ENCODE data around the gene CFDP1. TPM values are rescaled to one million over a fixed set of nuclear protein-coding genes. Genes with fewer than 3 reads are reported as not detected.

Gene CFDP1
- total RNA-seq, 4 donors from 2014 or later = 32.8 to 55.8 (median 45.7) TPM

DNA sequence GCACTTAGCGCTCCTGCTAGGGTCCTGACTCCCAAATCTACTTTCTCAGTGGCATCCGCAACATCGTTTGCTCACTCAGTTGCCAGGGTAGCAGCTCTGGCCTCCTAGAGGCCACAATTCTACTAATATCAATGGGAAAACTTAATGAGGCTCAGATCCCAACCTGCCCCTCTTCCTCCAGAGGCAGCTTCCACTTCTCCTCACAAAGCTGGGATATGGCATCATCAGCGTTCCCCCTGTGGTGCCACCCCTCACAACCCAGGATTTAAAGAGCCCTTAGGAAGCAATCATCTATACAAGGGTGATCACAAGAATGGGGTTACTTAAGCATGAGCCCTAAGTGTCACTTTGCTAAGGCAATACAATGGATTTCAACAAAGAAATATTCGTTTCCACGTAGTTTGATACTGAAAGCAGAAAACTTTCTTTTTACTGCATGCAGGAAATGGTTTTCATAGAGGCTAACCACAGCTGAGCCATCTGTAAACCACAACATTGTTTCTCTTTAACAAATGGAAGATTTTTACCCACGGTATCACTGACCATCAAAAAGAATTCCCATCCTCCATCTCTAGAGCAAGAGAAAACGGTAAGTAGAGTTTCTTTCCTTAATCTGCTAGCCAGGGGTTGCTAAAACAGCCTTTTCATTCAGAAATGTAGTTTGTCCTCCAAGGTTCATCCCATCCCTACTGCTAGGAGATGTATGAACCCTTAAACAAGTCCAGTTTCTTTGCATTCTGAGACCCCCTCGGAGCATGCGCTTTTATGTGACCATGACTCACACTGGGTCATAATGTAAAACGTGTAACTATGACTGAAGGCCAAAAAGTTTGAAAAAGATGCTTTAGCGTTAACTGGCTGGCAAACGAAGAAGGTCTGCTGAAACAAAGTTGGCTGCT lies 113.5 kb downstream of the CFDP1 start:
- Histone ChIP-seq H3K9me3 (no peaks in the 10 kb centered on the region), H3K4me3 (no peak overlapping the region), H3K36me3 (peaks cover 0 to 17% (median 0%) of the 10 kb centered on the region in 3 donors), H3K4me1 (peaks cover 0 to 40% (median 10%) of the 10 kb centered on the region in 3 donors), H3K27ac (peak overlapping the region in 1 of 4 donors; percentile 0), H3K27me3 (no peaks in the 10 kb centered on the region)
- DNase-seq = no peak
- TF ChIP-seq, protein P1, sequence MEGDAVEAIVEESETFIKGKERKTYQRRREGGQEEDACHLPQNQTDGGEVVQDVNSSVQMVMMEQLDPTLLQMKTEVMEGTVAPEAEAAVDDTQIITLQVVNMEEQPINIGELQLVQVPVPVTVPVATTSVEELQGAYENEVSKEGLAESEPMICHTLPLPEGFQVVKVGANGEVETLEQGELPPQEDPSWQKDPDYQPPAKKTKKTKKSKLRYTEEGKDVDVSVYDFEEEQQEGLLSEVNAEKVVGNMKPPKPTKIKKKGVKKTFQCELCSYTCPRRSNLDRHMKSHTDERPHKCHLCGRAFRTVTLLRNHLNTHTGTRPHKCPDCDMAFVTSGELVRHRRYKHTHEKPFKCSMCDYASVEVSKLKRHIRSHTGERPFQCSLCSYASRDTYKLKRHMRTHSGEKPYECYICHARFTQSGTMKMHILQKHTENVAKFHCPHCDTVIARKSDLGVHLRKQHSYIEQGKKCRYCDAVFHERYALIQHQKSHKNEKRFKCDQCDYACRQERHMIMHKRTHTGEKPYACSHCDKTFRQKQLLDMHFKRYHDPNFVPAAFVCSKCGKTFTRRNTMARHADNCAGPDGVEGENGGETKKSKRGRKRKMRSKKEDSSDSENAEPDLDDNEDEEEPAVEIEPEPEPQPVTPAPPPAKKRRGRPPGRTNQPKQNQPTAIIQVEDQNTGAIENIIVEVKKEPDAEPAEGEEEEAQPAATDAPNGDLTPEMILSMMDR (IDR thresholded peaks at IDR 0.05) = no peak
- no peak for TF ChIP-seq POLR2A (IDR thresholded peaks at IDR 0.05)
- 49 to 64% methylated on average over 13 of the region's 13 CpGs for WGBS, 2 donors
- intact Hi-C loops (cut with DNase I) = no loop called here

GRCh38 chr16:75318737-75319136 lies 114.6 kb downstream of the CFDP1 start:
- TF ChIP-seq, protein P1 (IDR thresholded peaks at IDR 0.05) = no peak
- TF ChIP-seq POLR2A (IDR thresholded peaks at IDR 0.05) = no peak
- Histone ChIP-seq H3K4me3 (no peak overlapping the region), H3K27me3 (no peaks in the 10 kb centered on the region), H3K9me3 (no peaks in the 10 kb centered on the region), H3K27ac (no peak overlapping the region), H3K36me3 (peaks cover 0 to 28% (median 0%) of the 10 kb centered on the region in 3 donors), H3K4me1 (peaks cover 0 to 32% (median 10%) of the 10 kb centered on the region in 3 donors)
- intact Hi-C loops (cut with DNase I) = no loop called here
- DNase-seq = no peak
- WGBS, 2 donors = 94 to 95% methylated on average over 3 of the region's 3 CpGs

DNA sequence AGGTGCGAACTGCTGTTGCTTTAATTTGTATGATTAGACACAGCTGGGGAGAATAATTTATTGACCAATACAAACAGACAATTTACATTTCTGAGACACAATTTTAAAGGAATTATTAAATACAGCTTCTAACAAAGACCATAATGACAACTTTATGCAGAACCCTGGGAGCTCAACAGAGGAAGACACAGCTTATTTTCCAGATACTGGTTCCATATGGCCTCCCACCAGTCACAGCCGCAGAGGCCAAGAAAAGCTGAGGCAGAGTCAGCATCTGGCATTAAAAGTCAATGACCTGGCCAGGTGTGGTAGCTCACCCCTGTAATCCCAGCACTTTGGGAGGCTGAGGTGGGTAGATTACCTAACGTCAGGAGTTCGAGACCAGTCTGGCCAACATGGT lies 115.8 kb downstream of the CFDP1 start:
- H3K36me3 ChIP-seq = peaks cover 0 to 40% (median 0%) of the 10 kb centered on the region in 3 donors
- H3K4me3 ChIP-seq = no peak overlapping the region
- intact Hi-C loops (cut with DNase I) = no loop called here
- DNase-seq = no peak
- H3K27me3 ChIP-seq = no peaks in the 10 kb centered on the region
- 73 to 87% methylated on average over 4 of the region's 4 CpGs for WGBS, 2 donors
- H3K4me1 ChIP-seq = peaks cover 0 to 22% (median 7%) of the 10 kb centered on the region in 3 donors
- TF ChIP-seq, protein P1 (IDR thresholded peaks at IDR 0.05) = no peak
- no peak for TF ChIP-seq POLR2A (IDR thresholded peaks at IDR 0.05)
- H3K27ac ChIP-seq = peak overlapping the region in 1 of 4 donors; percentile 45
- H3K9me3 ChIP-seq = no peaks in the 10 kb centered on the region

- intact Hi-C loops (cut with DNase I) = no loop called here
- DNase-seq = no peak
- WGBS, 2 donors = 72 to 80% methylated on average over 6 to 7 of the region's 7 CpGs
- Histone ChIP-seq H3K27ac (peak overlapping the region in 1 of 4 donors; percentile 45), H3K4me1 (peaks cover 0 to 24% (median 7%) of the 10 kb centered on the region in 3 donors), H3K9me3 (no peaks in the 10 kb centered on the region), H3K27me3 (no peaks in the 10 kb centered on the region), H3K4me3 (no peak overlapping the region), H3K36me3 (peaks cover 0 to 41% (median 0%) of the 10 kb centered on the region in 3 donors)
- no peak for TF ChIP-seq POLR2A (IDR thresholded peaks at IDR 0.05)
- TF ChIP-seq, protein P1 (IDR thresholded peaks at IDR 0.05) = no peak
These were observed 116.2 kb downstream of the CFDP1 start for GRCh38 chr16:75317101-75317522.

Data from esophagus squamous epithelium (tissue), 5 donors.